HCT116 (cell line): Measurements from ENCODE around the gene GALK2. TPM values are rescaled to one million over a fixed set of nuclear protein-coding genes. Genes with fewer than 3 reads are reported as not detected.

Experiments
- ATAC-seq: fragments of 200-7000 bp; cut with Tn5 transposase; 2 replicates; pipeline ENCODE4 v1.9.1; 2020; ENCODE audit warnings: mild to moderate bottlenecking, moderate library complexity
- BruUV-seq: library from RNA; stranded (reverse); fragments of 400-500 nt; replicated peaks from 2 replicates; lab custom pipeline; 2021; lab: Mats Ljungman, UMichigan
- CTCF ChIA-PET: fragments of 300-600 bp; sonication (Branson Sonifier 250); formaldehyde crosslinking; loops from one replicate; lab custom pipeline; 2021; ENCODE audit warnings: antibody characterized with exemption; lab: Charles Lee
- POLR2A ChIA-PET: fragments of 300-600, 350-600 bp; sonication (Branson Sonifier 250); formaldehyde crosslinking; loops from one replicate; lab custom pipeline; 2021; ENCODE audit warnings: antibody characterized with exemption; lab: Charles Lee
- RAD21 ChIA-PET, 2 experiments: fragments of 300-600 bp; sonication (Branson Sonifier 250); formaldehyde crosslinking; loops; one replicate each; lab custom pipeline; 2023; ENCODE audit warnings: low total read pairs in 2 of 2; ENCODE audit not compliant: uncharacterized antibody in 2 of 2, unreplicated experiment in 2 of 2, low non-redundant PET in 1 of 2; lab: Charles Lee
- DNase-seq: peaks from one replicate; pipeline ENCODE4 v3.0.0-alpha.2; 2010; ENCODE audit warnings: low read depth, low spot score
- H2AFZ ChIP-seq: fragments of 200-600 bp; shearing (Covaris generic), sonication (generic); 2 replicates; pipeline ENCODE4 v1.6.1; 2017; ENCODE audit warnings: low read depth, mixed run types, mixed read lengths, antibody characterized with exemption, low read length; ENCODE audit not compliant: poor library complexity, severe bottlenecking
- H3K27ac ChIP-seq: 2 replicates; pipeline ENCODE4 v1.5.1; 2012; ENCODE audit warnings: low read depth, low read length
- H3K27me3 ChIP-seq: fragments of 200-600 bp; sonication (generic); 2 replicates; pipeline ENCODE4 v1.6.1; 2016; ENCODE audit warnings: mixed run types, low read length, mixed read lengths; ENCODE audit not compliant: insufficient read depth
- H3K36me3 ChIP-seq, 2 experiments: fragments of 200-500 bp in 1 of 2; fragments of 200-600 bp in 1 of 2; sonication (Bioruptor generic) in 1 of 2; sonication (generic) in 1 of 2; 2 replicates each; pipeline versions ENCODE4 v1.5.1 to v1.6.1; 2014 to 2016; ENCODE audit warnings: low read length in 2 of 2, inconsistent platforms in 1 of 2, mixed read lengths in 1 of 2, mixed run types in 1 of 2; ENCODE audit not compliant: insufficient read depth in 2 of 2, control insufficient read depth in 1 of 2
- H3K4me1 ChIP-seq, 2 experiments: fragments of 200-600 bp in 1 of 2; sonication (generic) in 1 of 2; 2 replicates each; pipeline versions ENCODE4 v1.5.1 to v1.6.1; 2012 to 2017; ENCODE audit warnings: low read length in 2 of 2, inconsistent platforms in 1 of 2, mild to moderate bottlenecking in 1 of 2, mixed read lengths in 1 of 2, mixed run types in 1 of 2, moderate library complexity in 1 of 2; ENCODE audit not compliant: insufficient read depth in 2 of 2, control insufficient read depth in 1 of 2
- H3K4me2 ChIP-seq: fragments of 200-600 bp; sonication (generic); 2 replicates; pipeline ENCODE4 v1.6.1; 2017; ENCODE audit warnings: mixed run types, low read length, mixed read lengths
- H3K4me3 ChIP-seq, 2 experiments: fragments of 200-600 bp in 1 of 2; sonication (generic) in 1 of 2; replicated peaks in 1 of 2; 2 replicates each; pipeline ENCODE4 v1.5.1; 2011 to 2016; ENCODE audit warnings: low read length in 2 of 2, control low read depth in 1 of 2, low read depth in 1 of 2, mild to moderate bottlenecking in 1 of 2, mixed read lengths in 1 of 2, mixed run types in 1 of 2
- H3K79me2 ChIP-seq: fragments of 200-600 bp; sonication (generic); 2 replicates; pipeline ENCODE4 v1.6.1; 2017; ENCODE audit warnings: mild to moderate bottlenecking, mixed run types, low read length, moderate library complexity, mixed read lengths; ENCODE audit not compliant: insufficient read depth
- H3K9ac ChIP-seq: fragments of 200-600 bp; sonication (generic); 2 replicates; pipeline ENCODE4 v1.6.1; 2016; ENCODE audit warnings: low read length, mixed read lengths
- H3K9me2 ChIP-seq: fragments of 200-600 bp; sonication (generic), shearing (Covaris generic); 2 replicates; pipeline ENCODE4 v1.6.1; 2017; ENCODE audit warnings: mixed run types, mild to moderate bottlenecking, moderate library complexity; ENCODE audit not compliant: insufficient read depth
- H3K9me3 ChIP-seq, 2 experiments: fragments of 200-500 bp in 1 of 2; fragments of 200-600 bp in 1 of 2; sonication (Bioruptor generic) in 1 of 2; sonication (generic) in 1 of 2; 2 replicates each; pipeline ENCODE4 v1.6.1; 2014 to 2017; ENCODE audit warnings: low read length in 2 of 2, mixed read lengths in 2 of 2, inconsistent platforms in 1 of 2, low read depth in 1 of 2, mild to moderate bottlenecking in 1 of 2, mixed run types in 1 of 2, moderate library complexity in 1 of 2; ENCODE audit not compliant: control insufficient read depth in 1 of 2, insufficient read depth in 1 of 2
- H4K20me1 ChIP-seq: fragments of 200-600 bp; sonication (generic), shearing (Covaris generic); 2 replicates; pipeline ENCODE4 v1.6.1; 2017; ENCODE audit warnings: mixed run types, mild to moderate bottlenecking, moderate library complexity; ENCODE audit not compliant: insufficient read depth
- CBX3 ChIP-seq: IDR thresholded peaks from 2 replicates; pipeline ENCODE4 v1.6.1; 2012; ENCODE audit warnings: low read depth
- CEBPB ChIP-seq: IDR thresholded peaks from 2 replicates; pipeline ENCODE4 v1.6.1; 2012; ENCODE audit warnings: low read depth
- EGR1 ChIP-seq: IDR thresholded peaks from 2 replicates; pipeline ENCODE4 v1.6.1; 2012; ENCODE audit warnings: low read depth
- EZH2phosphoT487 ChIP-seq: fragments of 200-600 bp; IDR thresholded peaks from 2 replicates; pipeline ENCODE4 v1.6.1; 2018; ENCODE audit warnings: antibody characterized with exemption, borderline replicate concordance
- FOSL1 ChIP-seq: IDR thresholded peaks from 2 replicates; pipeline ENCODE4 v1.6.1; 2012; ENCODE audit warnings: low read depth
- JUND ChIP-seq: IDR thresholded peaks from 2 replicates; pipeline ENCODE4 v1.6.1; 2012
- POLR2AphosphoS5 ChIP-seq: IDR thresholded peaks from 2 replicates; pipeline ENCODE4 v1.6.1; 2011; ENCODE audit warnings: mild to moderate bottlenecking, low read depth, low read length, moderate library complexity
- SP1 ChIP-seq: IDR thresholded peaks from 2 replicates; pipeline ENCODE4 v1.6.1; 2012; ENCODE audit warnings: low read depth
- SRF ChIP-seq: IDR thresholded peaks from 2 replicates; pipeline ENCODE4 v1.6.1; 2012; ENCODE audit warnings: low read depth
- TCF7L2 ChIP-seq: IDR thresholded peaks from 2 replicates; pipeline ENCODE4 v1.7.0; 2011; ENCODE audit warnings: borderline replicate concordance, inconsistent platforms; ENCODE audit not compliant: insufficient read depth, insufficient read length; ENCODE audit errors: extremely low read depth
- YY1 ChIP-seq: IDR thresholded peaks from 2 replicates; pipeline ENCODE4 v1.6.1; 2011; ENCODE audit warnings: low read length, low read depth, moderate library complexity, mild to moderate bottlenecking; ENCODE audit not compliant: insufficient replicate concordance; ENCODE audit errors: extremely low read depth
- ZFX ChIP-seq: fragments of 450-650 bp; IDR thresholded peaks from 2 replicates; pipeline ENCODE4 v1.6.1; 2017
- ZNF274 ChIP-seq: fragments of 200-500 bp; sonication (Bioruptor generic); IDR thresholded peaks from 2 replicates; pipeline ENCODE4 v1.6.1; 2014; ENCODE audit warnings: mild to moderate bottlenecking, low read depth, low read length, inconsistent platforms
- intact Hi-C: fragments of 100-400 bp; cut with micrococcal nuclease; formaldehyde crosslinking; loops from 2 replicates; pipeline ENCODE4 v1.10.0; 2022
- total RNA-seq: library from RNA; stranded (reverse); gene quantifications from one replicate; pipeline ENCODE4 v1.2.1, GENCODE V29; 2021; ENCODE audit not compliant: unreplicated experiment
- TF ChIP-seq, protein P1 (sequence below): IDR thresholded peaks from 2 replicates; pipeline ENCODE4 v1.6.1; 2011; ENCODE audit warnings: mild to moderate bottlenecking, low read length, moderate library complexity; ENCODE audit not compliant: insufficient replicate concordance; ENCODE audit errors: extremely low read depth
- TF ChIP-seq, protein P2 (sequence below): IDR thresholded peaks from 2 replicates; pipeline ENCODE4 v1.6.1; 2012

GALK2 gene
- total RNA-seq, 1 experiment from 2014 or later = 18.7 TPM

DNA sequence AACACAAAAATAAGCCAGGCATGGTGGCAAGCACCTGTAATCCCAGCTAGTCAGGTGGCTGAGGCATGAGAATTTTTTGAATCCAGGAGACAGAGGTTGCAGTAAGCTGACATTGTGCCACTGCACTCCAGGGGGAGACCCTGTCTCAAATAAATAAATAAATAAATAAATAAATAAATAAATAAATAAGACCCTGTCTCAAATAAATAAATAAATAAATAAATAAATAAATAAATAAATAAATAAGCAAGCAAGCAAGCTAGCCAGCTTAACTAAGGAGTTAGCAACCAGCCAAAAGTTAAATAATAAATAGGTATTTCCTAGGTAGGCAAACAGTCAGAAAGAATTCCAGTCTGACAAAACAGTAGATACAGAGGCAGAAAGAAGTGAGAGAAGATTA is 123.9 kb downstream of the GALK2 start:
- no peak for ATAC-seq
- H3K4me3 ChIP-seq = no peak overlapping the region

More for the DNA sequence above, 123.9 kb downstream of the GALK2 start:
- Histone ChIP-seq H3K9me3 (no peaks in the 10 kb centered on the region), H3K9ac (no peak overlapping the region), H3K79me2 (no peaks in the 10 kb centered on the region), H2AFZ (no peak overlapping the region)
- CTCF ChIA-PET = no interaction called here
- no TSS peak for BruUV-seq
- TF ChIP-seq, protein P1, sequence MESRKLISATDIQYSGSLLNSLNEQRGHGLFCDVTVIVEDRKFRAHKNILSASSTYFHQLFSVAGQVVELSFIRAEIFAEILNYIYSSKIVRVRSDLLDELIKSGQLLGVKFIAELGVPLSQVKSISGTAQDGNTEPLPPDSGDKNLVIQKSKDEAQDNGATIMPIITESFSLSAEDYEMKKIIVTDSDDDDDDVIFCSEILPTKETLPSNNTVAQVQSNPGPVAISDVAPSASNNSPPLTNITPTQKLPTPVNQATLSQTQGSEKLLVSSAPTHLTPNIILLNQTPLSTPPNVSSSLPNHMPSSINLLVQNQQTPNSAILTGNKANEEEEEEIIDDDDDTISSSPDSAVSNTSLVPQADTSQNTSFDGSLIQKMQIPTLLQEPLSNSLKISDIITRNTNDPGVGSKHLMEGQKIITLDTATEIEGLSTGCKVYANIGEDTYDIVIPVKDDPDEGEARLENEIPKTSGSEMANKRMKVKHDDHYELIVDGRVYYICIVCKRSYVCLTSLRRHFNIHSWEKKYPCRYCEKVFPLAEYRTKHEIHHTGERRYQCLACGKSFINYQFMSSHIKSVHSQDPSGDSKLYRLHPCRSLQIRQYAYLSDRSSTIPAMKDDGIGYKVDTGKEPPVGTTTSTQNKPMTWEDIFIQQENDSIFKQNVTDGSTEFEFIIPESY = no peak
- no peak for TF ChIP-seq ZNF274
- no peak for TF ChIP-seq CBX3
- no peak for TF ChIP-seq POLR2AphosphoS5
- TF ChIP-seq, protein P2, sequence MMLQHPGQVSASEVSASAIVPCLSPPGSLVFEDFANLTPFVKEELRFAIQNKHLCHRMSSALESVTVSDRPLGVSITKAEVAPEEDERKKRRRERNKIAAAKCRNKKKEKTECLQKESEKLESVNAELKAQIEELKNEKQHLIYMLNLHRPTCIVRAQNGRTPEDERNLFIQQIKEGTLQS = no peak
- TF ChIP-seq SRF = no peak
- no peak for TF ChIP-seq EZH2phosphoT487
- no peak for TF ChIP-seq SP1
- no peak for TF ChIP-seq FOSL1
- TF ChIP-seq ZFX = no peak
- no peak for TF ChIP-seq CEBPB
- no peak for TF ChIP-seq YY1
- TF ChIP-seq JUND = no peak
- TF ChIP-seq TCF7L2 = no peak
- TF ChIP-seq EGR1 = no peak
- TF ChIP-seq, all 23 proteins: peak for 0
- H3K27ac ChIP-seq = no peak overlapping the region
- no peaks in the 10 kb centered on the region for H4K20me1 ChIP-seq
- no peak overlapping the region for H3K4me2 ChIP-seq
- ChIA-PET RAD21 (no interaction called here), POLR2A (no interaction called here)
- no peaks in the 10 kb centered on the region for H3K36me3 ChIP-seq
- no peaks in the 10 kb centered on the region for H3K27me3 ChIP-seq
- intact Hi-C loops = no loop called here
- no peak for DNase-seq
- no peaks in the 10 kb centered on the region for H3K9me2 ChIP-seq
- no peaks in the 10 kb centered on the region for H3K4me1 ChIP-seq
